ENCODE results near the gene MAP1LC3B2. TPM values are rescaled to one million over a fixed set of nuclear protein-coding genes. Genes with fewer than 3 reads are reported as not detected.

Gene MAP1LC3B2
- total and polyA plus RNA-seq, 2 donors from 2014 or later: 2.1 to 4.5 TPM

DNA sequence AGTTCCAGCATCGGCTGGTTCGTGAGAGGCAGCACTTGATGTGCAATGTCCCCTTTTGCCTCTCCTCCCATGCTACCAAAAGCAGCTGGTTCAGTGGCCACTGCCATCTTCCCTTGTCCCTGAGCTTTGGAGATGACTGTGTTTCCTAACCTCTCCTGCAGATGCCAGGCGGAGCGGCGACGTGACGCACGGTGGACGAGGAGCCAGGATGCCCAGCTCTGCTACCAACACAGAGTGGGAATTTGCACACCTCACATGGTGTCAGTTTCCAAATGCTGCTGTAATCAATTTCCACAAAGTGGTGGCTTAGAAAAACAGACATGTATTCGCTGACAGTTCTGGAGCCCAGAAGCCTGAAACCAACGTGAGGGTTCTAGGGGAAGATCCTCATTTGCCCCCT lies 42.5 kb upstream of the MAP1LC3B2 start:
- Histone ChIP-seq H3K4me3 (ENCODE audit: low read length in 3 of 3) (no peak overlapping the region), H3K4me1 (ENCODE audit: control insufficient read depth in 2 of 3, insufficient read depth in 2 of 3, low read depth in 1 of 3, low read length in 3 of 3) (no peaks in the 10 kb centered on the region), H3K27ac (ENCODE audit: low read depth in 2 of 2, low read length in 2 of 2) (no peak overlapping the region), H3K9ac (ENCODE audit: low read length in 3 of 3) (no peak overlapping the region), H3K9me3 (ENCODE audit: control insufficient read depth in 2 of 3, insufficient read depth in 1 of 3, low read length in 3 of 3) (no peaks in the 10 kb centered on the region), H3K27me3 (ENCODE audit: control insufficient read depth, insufficient read depth, low read length) (no peaks in the 10 kb centered on the region), H3K36me3 (ENCODE audit: control insufficient read depth in 2 of 3, insufficient read depth in 3 of 3, low read length in 3 of 3) (no peaks in the 10 kb centered on the region)
- TF ChIP-seq, protein P1, sequence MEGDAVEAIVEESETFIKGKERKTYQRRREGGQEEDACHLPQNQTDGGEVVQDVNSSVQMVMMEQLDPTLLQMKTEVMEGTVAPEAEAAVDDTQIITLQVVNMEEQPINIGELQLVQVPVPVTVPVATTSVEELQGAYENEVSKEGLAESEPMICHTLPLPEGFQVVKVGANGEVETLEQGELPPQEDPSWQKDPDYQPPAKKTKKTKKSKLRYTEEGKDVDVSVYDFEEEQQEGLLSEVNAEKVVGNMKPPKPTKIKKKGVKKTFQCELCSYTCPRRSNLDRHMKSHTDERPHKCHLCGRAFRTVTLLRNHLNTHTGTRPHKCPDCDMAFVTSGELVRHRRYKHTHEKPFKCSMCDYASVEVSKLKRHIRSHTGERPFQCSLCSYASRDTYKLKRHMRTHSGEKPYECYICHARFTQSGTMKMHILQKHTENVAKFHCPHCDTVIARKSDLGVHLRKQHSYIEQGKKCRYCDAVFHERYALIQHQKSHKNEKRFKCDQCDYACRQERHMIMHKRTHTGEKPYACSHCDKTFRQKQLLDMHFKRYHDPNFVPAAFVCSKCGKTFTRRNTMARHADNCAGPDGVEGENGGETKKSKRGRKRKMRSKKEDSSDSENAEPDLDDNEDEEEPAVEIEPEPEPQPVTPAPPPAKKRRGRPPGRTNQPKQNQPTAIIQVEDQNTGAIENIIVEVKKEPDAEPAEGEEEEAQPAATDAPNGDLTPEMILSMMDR (IDR thresholded peaks at IDR 0.05; ENCODE audit: borderline replicate concordance, extremely low read depth, insufficient read depth): no peak
- FAIRE-seq (no peak), DNase-seq (no peak)
- intact Hi-C loops (cut with DNase I): no loop called here

DNA sequence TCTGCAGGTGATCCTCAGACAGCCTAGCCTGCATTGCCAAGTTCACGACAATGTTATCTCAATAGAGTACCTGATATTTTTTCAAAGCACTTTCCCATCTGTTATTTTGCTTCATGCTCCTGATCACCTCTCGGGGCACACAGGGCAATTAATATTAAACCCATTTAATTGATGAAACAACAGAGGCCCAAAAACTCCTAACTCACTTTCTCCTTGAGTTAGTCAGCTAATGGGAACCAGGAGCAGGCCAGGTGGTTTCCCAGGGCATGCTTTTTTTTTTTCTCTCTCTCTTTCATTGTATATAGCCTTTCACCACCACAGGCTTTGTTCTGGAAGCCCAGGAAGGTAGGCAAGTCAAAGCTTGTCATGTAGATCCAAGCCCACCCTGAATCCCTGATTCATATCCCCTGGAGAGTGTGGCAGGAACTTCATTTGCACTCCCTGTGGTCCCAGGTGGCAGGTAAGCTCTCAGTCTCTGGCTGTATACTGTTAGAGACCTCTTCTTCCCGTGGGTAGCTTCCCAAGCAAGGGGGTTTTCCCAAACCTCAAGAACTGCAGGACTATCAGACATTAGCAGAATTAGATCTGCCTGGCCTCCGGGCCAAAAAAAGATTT lies 41.6 kb upstream of the MAP1LC3B2 start:
- no peak overlapping the region for H3K9ac ChIP-seq (ENCODE audit: low read length in 3 of 3)
- no peak for FAIRE-seq
- intact Hi-C loops (cut with DNase I): no loop called here
- no peak overlapping the region for H3K4me3 ChIP-seq (ENCODE audit: low read length in 3 of 3)
- H3K36me3 ChIP-seq (ENCODE audit: control insufficient read depth in 2 of 3, insufficient read depth in 3 of 3, low read length in 3 of 3): no peaks in the 10 kb centered on the region
- H3K4me1 ChIP-seq (ENCODE audit: control insufficient read depth in 2 of 3, insufficient read depth in 2 of 3, low read depth in 1 of 3, low read length in 3 of 3): no peaks in the 10 kb centered on the region
- H3K27ac ChIP-seq (ENCODE audit: low read depth in 2 of 2, low read length in 2 of 2): no peak overlapping the region
- TF ChIP-seq, protein P1 (IDR thresholded peaks at IDR 0.05; ENCODE audit: borderline replicate concordance, extremely low read depth, insufficient read depth): no peak
- DNase-seq: no peak
- no peaks in the 10 kb centered on the region for H3K27me3 ChIP-seq (ENCODE audit: control insufficient read depth, insufficient read depth, low read length)
- no peaks in the 10 kb centered on the region for H3K9me3 ChIP-seq (ENCODE audit: control insufficient read depth in 2 of 3, insufficient read depth in 1 of 3, low read length in 3 of 3)

DNA sequence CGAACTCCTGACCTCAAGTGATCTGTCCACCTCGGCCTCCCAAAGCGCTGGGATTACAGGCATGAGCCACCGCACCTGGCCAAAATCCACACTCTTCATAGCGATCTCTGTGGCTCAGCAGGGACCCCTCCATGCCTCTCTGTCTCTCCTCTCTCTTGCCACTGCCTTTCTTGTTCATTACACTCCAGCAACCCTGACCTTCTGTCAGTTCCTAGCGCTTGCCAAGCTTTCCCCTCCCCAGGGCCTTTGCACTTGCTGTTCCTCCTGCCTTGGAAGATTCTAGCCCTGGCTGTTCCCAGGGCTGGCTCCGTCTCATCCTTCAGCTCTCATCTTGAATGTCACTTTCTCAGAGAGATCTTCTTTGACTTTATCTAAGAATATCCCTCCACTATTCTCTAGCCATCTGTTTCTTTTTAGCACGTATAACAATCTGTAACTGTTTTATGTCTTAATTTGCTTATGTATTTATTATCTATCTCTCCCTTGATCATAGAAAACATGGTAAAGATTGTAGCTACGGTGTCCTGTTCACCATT lies 38.9 kb upstream of the MAP1LC3B2 start:
- DNase-seq (no peak), FAIRE-seq (no peak)
- Histone ChIP-seq H3K27ac (ENCODE audit: low read depth in 2 of 2, low read length in 2 of 2) (no peak overlapping the region), H3K9me3 (ENCODE audit: control insufficient read depth in 2 of 3, insufficient read depth in 1 of 3, low read length in 3 of 3) (no peaks in the 10 kb centered on the region), H3K27me3 (ENCODE audit: control insufficient read depth, insufficient read depth, low read length) (no peaks in the 10 kb centered on the region), H3K36me3 (ENCODE audit: control insufficient read depth in 2 of 3, insufficient read depth in 3 of 3, low read length in 3 of 3) (no peaks in the 10 kb centered on the region), H3K4me3 (ENCODE audit: low read length in 3 of 3) (no peak overlapping the region), H3K9ac (ENCODE audit: low read length in 3 of 3) (no peak overlapping the region), H3K4me1 (ENCODE audit: control insufficient read depth in 2 of 3, insufficient read depth in 2 of 3, low read depth in 1 of 3, low read length in 3 of 3) (peaks cover 0 to 2% (median 0%) of the 10 kb centered on the region in 3 donors)
- TF ChIP-seq, protein P1 (IDR thresholded peaks at IDR 0.05; ENCODE audit: borderline replicate concordance, extremely low read depth, insufficient read depth): no peak
- intact Hi-C loops (cut with DNase I): no loop called here

Data from kidney (tissue), 14 donors.